ENCODE results near the gene PCDH9. TPM values are rescaled to one million over a fixed set of nuclear protein-coding genes. Genes with fewer than 3 reads are reported as not detected.

PCDH9 gene
- total and polyA plus RNA-seq, 10 of the 15 experiments (the other 5 are each of a cell fraction or from before 2014, with no cell fraction given): 0.02 to 2.3 (median 0.05) TPM; not detected in 1

- TF ChIP-seq, protein P1, sequence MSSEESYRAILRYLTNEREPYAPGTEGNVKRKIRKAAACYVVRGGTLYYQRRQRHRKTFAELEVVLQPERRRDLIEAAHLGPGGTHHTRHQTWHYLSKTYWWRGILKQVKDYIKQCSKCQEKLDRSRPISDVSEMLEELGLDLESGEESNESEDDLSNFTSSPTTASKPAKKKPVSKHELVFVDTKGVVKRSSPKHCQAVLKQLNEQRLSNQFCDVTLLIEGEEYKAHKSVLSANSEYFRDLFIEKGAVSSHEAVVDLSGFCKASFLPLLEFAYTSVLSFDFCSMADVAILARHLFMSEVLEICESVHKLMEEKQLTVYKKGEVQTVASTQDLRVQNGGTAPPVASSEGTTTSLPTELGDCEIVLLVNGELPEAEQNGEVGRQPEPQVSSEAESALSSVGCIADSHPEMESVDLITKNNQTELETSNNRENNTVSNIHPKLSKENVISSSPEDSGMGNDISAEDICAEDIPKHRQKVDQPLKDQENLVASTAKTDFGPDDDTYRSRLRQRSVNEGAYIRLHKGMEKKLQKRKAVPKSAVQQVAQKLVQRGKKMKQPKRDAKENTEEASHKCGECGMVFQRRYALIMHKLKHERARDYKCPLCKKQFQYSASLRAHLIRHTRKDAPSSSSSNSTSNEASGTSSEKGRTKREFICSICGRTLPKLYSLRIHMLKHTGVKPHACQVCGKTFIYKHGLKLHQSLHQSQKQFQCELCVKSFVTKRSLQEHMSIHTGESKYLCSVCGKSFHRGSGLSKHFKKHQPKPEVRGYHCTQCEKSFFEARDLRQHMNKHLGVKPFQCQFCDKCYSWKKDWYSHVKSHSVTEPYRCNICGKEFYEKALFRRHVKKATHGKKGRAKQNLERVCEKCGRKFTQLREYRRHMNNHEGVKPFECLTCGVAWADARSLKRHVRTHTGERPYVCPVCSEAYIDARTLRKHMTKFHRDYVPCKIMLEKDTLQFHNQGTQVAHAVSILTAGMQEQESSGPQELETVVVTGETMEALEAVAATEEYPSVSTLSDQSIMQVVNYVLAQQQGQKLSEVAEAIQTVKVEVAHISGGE (CRISPR knock-in tag; IDR thresholded peaks at IDR 0.05): no peak
- TF ChIP-seq PRDM15 (CRISPR knock-in tag; IDR thresholded peaks at IDR 0.05): no peak
Measured at GRCh38 chr13:67235265-67235664, 5.1 kb upstream of the PCDH9 start (continued).

DNA sequence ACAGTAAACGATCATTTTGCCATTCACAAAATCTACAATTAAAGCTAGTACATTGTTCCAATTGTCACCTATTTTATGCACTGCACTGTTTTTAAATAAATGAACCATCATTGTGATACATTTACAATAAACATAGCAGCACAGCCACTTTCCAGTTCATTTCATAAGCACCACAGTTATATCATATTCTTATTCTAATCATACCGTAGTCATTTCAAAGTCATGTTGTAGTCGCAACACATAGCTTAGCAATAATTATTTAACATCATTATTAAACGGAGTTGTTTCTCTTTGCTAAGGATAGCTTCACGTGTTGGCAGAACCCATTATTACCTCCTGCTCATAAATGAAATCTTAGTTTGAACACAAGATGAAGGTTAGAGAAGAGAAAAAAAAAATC is 2.2 kb upstream of the PCDH9 start:
- no peaks in the 10 kb centered on the region; the same call in 2 of the 3 replicates for H3K9me3 ChIP-seq (replicated peaks; ENCODE audit: control insufficient read depth, insufficient read depth, low read length)
- BruUV-seq (replicated peaks): no TSS peak
- no peak overlapping the region for H3K4me3 ChIP-seq
- no peaks in the 10 kb centered on the region; the same call in 1 of the 2 replicates for H3K4me1 ChIP-seq (ENCODE audit: control insufficient read depth, insufficient read depth, low read length)
- TF ChIP-seq CHD2 (IDR thresholded peaks at IDR 0.05; ENCODE audit: borderline replicate concordance, low read depth, low read length): no peak
- TF ChIP-seq EP300 (IDR thresholded peaks at IDR 0.05; ENCODE audit: borderline replicate concordance in 1 of 2, control insufficient read depth in 1 of 2, low read depth in 2 of 2, low read length in 2 of 2): no peak
- no peak for TF ChIP-seq KAT2A (conservative IDR thresholded peaks at IDR 0.05; ENCODE audit: control insufficient read depth, low read depth, low read length)
- no peak for TF ChIP-seq TARDBP (IDR thresholded peaks at IDR 0.05; ENCODE audit: borderline replicate concordance)
- no peak for TF ChIP-seq ZSCAN29 (IDR thresholded peaks at IDR 0.05)
- TF ChIP-seq, protein P2, sequence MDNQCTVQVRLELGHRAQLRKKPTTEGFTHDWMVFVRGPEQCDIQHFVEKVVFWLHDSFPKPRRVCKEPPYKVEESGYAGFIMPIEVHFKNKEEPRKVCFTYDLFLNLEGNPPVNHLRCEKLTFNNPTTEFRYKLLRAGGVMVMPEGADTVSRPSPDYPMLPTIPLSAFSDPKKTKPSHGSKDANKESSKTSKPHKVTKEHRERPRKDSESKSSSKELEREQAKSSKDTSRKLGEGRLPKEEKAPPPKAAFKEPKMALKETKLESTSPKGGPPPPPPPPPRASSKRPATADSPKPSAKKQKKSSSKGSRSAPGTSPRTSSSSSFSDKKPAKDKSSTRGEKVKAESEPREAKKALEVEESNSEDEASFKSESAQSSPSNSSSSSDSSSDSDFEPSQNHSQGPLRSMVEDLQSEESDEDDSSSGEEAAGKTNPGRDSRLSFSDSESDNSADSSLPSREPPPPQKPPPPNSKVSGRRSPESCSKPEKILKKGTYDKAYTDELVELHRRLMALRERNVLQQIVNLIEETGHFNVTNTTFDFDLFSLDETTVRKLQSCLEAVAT (IDR thresholded peaks at IDR 0.05): no peak
- no peak for TF ChIP-seq ETV6 (conservative IDR thresholded peaks at IDR 0.05 in 1 of 2, IDR thresholded peaks at IDR 0.05 in 1 of 2; ENCODE audit: borderline replicate concordance in 1 of 2, low read depth in 1 of 2)
- no peak for TF ChIP-seq RFX5 (IDR thresholded peaks at IDR 0.05; ENCODE audit: low read depth, low read length)
- no peak for TF ChIP-seq PAX8 (IDR thresholded peaks at IDR 0.05)
- TF ChIP-seq BMI1 (IDR thresholded peaks at IDR 0.05; ENCODE audit: borderline replicate concordance): no peak
- TF ChIP-seq KDM1A (IDR thresholded peaks at IDR 0.05; ENCODE audit: borderline replicate concordance): no peak
- TF ChIP-seq NBN (IDR thresholded peaks at IDR 0.05): no peak
- 55% methylated on average over 5 of the region's 5 CpGs for WGBS (ENCODE audit: insufficient coverage, insufficient replicate concordance, low lambda C conversion rate, missing lambda C conversion rate)
- no peaks in the 10 kb centered on the region for H4K20me1 ChIP-seq (ENCODE audit: control insufficient read depth, insufficient read depth)
- H3K9ac ChIP-seq (ENCODE audit: control insufficient read depth, insufficient read depth, low read length): no peak overlapping the region
- ATAC-seq: no peak
- ChIA-PET RAD21 (ENCODE audit: unreplicated experiment) (interaction anchor here (0.7 to 1.2 kb wide), 2 partner anchors 42 to 229 kb away, joined by 3 to 5 read pairs; no protein-coding TSS in a partner anchor), SMC1A (ENCODE audit: uncharacterized antibody, unreplicated experiment) (interaction anchor here (0.7 to 1.4 kb wide), 2 partner anchors 15 to 150 kb away, joined by 3 to 4 read pairs; no protein-coding TSS in a partner anchor), CTCF (interaction anchor here (1.2 kb wide), 1 partner anchor 19 kb away, joined by 5 read pairs; no protein-coding TSS in a partner anchor), POLR2A (interaction anchor here (0.7 kb wide), 1 partner anchor 29 kb away, joined by 3 read pairs; no protein-coding TSS in a partner anchor)
- no peak overlapping the region for H3K4me2 ChIP-seq (ENCODE audit: control insufficient read depth, insufficient read depth)
- no peaks in the 10 kb centered on the region for H3K36me3 ChIP-seq (ENCODE audit: control insufficient read depth in 2 of 2, insufficient read depth in 2 of 2, low read length in 1 of 2)
- no peak overlapping the region for H3K27ac ChIP-seq (ENCODE audit: control insufficient read depth, insufficient read depth)
- in situ Hi-C loops (cut with MboI) (loop anchor here (5.0 kb wide), 1 partner anchor 1575 kb away; no protein-coding TSS in a partner anchor), intact Hi-C loops (cut with micrococcal nuclease; ENCODE audit: unreplicated experiment) (loop anchor here (5.0 to 10.0 kb wide), 2 partner anchors 688 to 1305 kb away; no protein-coding TSS in a partner anchor)
- FAIRE-seq: no peak
- H3K79me2 ChIP-seq (ENCODE audit: control insufficient read depth, insufficient read depth, low read length): no peaks in the 10 kb centered on the region
- H3K27me3 ChIP-seq (replicated peaks in 1 of 2; ENCODE audit: control insufficient read depth in 2 of 2, insufficient read depth in 2 of 2, low read length in 1 of 2): peaks cover 1 to 7% of the 10 kb centered on the region in 2 experiments; a peak in 3 of 4 replicates
- H2AFZ ChIP-seq (ENCODE audit: control insufficient read depth, low read depth, low read length): no peak overlapping the region
- no peak for DNase-seq (ENCODE audit: low read depth, low spot score)
